NCI-H1092 treated with DMSO at 0.1 percent for 48 hours (cell line): ENCODE results near the gene GPR152.
A peak's percentile ranks its signal among the peaks of the same experiment; 100 is the strongest.

Experiments
- DNase-seq: peaks from one replicate; lab custom pipeline; 2025; lab: John Stamatoyannopoulos, UW

The GPR152 gene

GRCh38 chr11:67465189-67465510 is 12.6 kb upstream of the GPR152 start:
- DNase-seq, result no peak

- peak; percentile 88 for DNase-seq
These were observed 12.1 kb upstream of the GPR152 start for GRCh38 chr11:67464411-67465188.

- no peak for DNase-seq
These were observed 11.3 kb upstream of the GPR152 start for GRCh38 chr11:67463680-67464410.

GRCh38 chr11:67463186-67463585 is 10.7 kb upstream of the GPR152 start:
- no peak for DNase-seq

- DNase-seq, result no peak
These were observed 5.7 kb upstream of the GPR152 start for GRCh38 chr11:67458266-67458665.

- DNase-seq, result no peak
These were observed 4.9 kb upstream of the GPR152 start for GRCh38 chr11:67457453-67457852.

- DNase-seq, result no peak
These were observed 3.7 kb upstream of the GPR152 start for GRCh38 chr11:67456068-67456705.

GRCh38 chr11:67455054-67455453 is 2.5 kb upstream of the GPR152 start, which contains the start of gene CABP4:
CABP4 (plus strand) TSS chr11:67455354; CDS start chr11:67455424, 70 bp downstream.
- no peak for DNase-seq

- no peak for DNase-seq
These were observed 1.5 kb upstream of the GPR152 start for GRCh38 chr11:67453816-67454732.

- no peak for DNase-seq
These were observed 912 bp downstream of the GPR152 start for GRCh38 chr11:67451658-67451976.

GRCh38 chr11:67450796-67451657 is 1.5 kb downstream of the GPR152 start:
- DNase-seq, result no peak

- no peak for DNase-seq
These were observed 3.2 kb downstream of the GPR152 start for GRCh38 chr11:67449116-67449844.

GRCh38 chr11:67448220-67448609 is 4.3 kb downstream of the GPR152 start:
- no peak for DNase-seq

GRCh38 chr11:67445515-67445914 is 7.0 kb downstream of the GPR152 start:
- no peak for DNase-seq

- DNase-seq, result no peak
These were observed 9.8 kb downstream of the GPR152 start for GRCh38 chr11:67442504-67443404.

GRCh38 chr11:67441731-67442351 is 10.7 kb downstream of the GPR152 start:
- DNase-seq, result no peak

GRCh38 chr11:67441098-67441563 is 11.4 kb downstream of the GPR152 start:
- DNase-seq, result no peak

- DNase-seq, result no peak
These were observed 12.1 kb downstream of the GPR152 start for GRCh38 chr11:67440229-67441097.
